ENCODE measurements around the gene SH2D7.

SH2D7 gene

GRCh38 chr15:78092261-78093041 lies at the start of gene SH2D7:
SH2D7 (plus strand) TSS chr15:78092561; CDS start chr15:78092585, 24 bp downstream.
- DNase-seq (ENCODE audit: low read depth, low spot score), result no peak
- no peak within 1 kb of the TSS for H3K4me3 ChIP-seq (ENCODE audit: low read depth, low read length)
- ChIA-PET CTCF (interaction anchor here (1.7 to 8.3 kb wide), 5 partner anchors 14 to 133 kb away, joined by 6 to 110 read pairs (median 12); no protein-coding TSS in a partner anchor), POLR2A (no interaction called here)
- TF ChIP-seq CTCF (IDR thresholded peaks at IDR 0.05; ENCODE audit: insufficient read depth, low read length, missing control alignments), result no peak

- TF ChIP-seq CTCF (IDR thresholded peaks at IDR 0.05; ENCODE audit: insufficient read depth, low read length, missing control alignments), result no peak
- ChIA-PET CTCF (interaction anchor here (0.8 to 1.1 kb wide), 2 partner anchors 77 to 78 kb away, joined by 3 read pairs; no protein-coding TSS in a partner anchor), POLR2A (no interaction called here)
- DNase-seq (ENCODE audit: low read depth, low spot score), result no peak
- no peak overlapping the region for H3K4me3 ChIP-seq (ENCODE audit: low read depth, low read length)
Measured at GRCh38 chr15:78044407-78045155, 47.8 kb upstream of the SH2D7 start.

- no peak overlapping the region for H3K4me3 ChIP-seq (ENCODE audit: low read depth, low read length)
- DNase-seq (ENCODE audit: low read depth, low spot score), result no peak
- ChIA-PET CTCF (interaction anchor here (0.8 to 1.1 kb wide), 2 partner anchors 78 to 79 kb away, joined by 3 read pairs; no protein-coding TSS in a partner anchor), POLR2A (no interaction called here)
- no peak for TF ChIP-seq CTCF (IDR thresholded peaks at IDR 0.05; ENCODE audit: insufficient read depth, low read length, missing control alignments)
Measured at GRCh38 chr15:78045189-78045588, 47.2 kb upstream of the SH2D7 start.

GRCh38 chr15:78046796-78047341 lies 45.5 kb upstream of the SH2D7 start:
- ChIA-PET CTCF (interaction anchor here (0.9 to 8.2 kb wide), 4 partner anchors 12 to 62 kb away, joined by 3 to 53 read pairs (median 3); no protein-coding TSS in a partner anchor), POLR2A (no interaction called here)
- DNase-seq (ENCODE audit: low read depth, low spot score), result no peak
- TF ChIP-seq CTCF (IDR thresholded peaks at IDR 0.05; ENCODE audit: insufficient read depth, low read length, missing control alignments), result no peak
- no peak overlapping the region for H3K4me3 ChIP-seq (ENCODE audit: low read depth, low read length)

GRCh38 chr15:78047761-78048627 lies 44.4 kb upstream of the SH2D7 start:
- POLR2A ChIA-PET, result interaction anchor here (1.0 kb wide), 1 partner anchor 11 kb away, joined by 3 read pairs; no protein-coding TSS in a partner anchor
- CTCF ChIA-PET, result interaction anchor here (0.7 to 8.2 kb wide), 5 partner anchors 11 to 61 kb away, joined by 3 to 53 read pairs (median 3); no protein-coding TSS in a partner anchor
- H3K4me3 ChIP-seq (ENCODE audit: low read depth, low read length), result no peak overlapping the region
- TF ChIP-seq CTCF (IDR thresholded peaks at IDR 0.05; ENCODE audit: insufficient read depth, low read length, missing control alignments), result no peak
- DNase-seq (ENCODE audit: low read depth, low spot score), result no peak

All from AG04449 (cell line).